ENCODE measurements around the gene LHX5. TPM values are rescaled to one million over a fixed set of nuclear protein-coding genes. Genes with fewer than 3 reads are reported as not detected.

Gene LHX5
- total RNA-seq, 1 donor = not detected

DNA sequence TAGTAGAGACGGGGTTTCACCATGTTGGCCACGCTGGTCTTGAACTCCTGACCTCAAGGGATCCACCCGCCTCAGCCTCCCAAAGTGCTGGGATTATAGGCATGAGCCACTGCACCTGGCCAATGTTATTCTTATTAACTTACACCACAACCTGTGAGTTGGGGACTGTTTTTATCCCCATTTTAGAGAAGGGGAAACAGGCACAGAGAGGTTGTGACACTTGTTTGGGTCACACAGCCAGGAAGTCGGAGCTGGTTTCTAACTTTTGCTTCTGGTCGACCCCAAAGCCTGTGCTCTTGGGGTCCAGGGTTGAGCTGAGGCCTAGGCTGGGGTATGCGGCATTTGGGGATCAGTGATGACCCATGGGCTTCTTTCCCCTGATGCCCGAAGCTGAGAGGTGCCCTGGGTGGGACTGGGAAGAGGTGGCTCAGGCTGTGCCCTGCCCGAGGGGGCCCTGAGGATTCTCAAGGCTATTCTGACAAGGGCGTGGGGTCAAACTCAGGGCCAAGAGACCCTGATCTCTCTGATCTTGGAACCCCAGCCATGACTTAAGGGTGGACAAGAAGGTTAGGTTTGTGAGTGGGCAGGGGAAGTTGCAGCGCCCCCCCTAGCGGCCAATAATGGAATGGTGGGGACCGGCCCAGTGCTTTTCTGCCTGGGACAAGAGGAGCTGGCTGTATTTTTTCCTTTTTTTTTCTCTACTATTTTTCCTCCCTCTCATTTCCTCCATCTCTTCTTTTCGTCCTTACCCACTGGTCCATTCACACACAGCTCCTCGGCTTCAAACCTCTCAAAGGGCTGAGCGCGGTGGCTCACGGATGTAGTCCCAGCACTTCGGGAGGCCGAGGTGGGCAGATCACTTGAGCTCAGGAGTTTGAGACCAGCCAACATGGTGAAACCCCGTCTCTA lies 46.5 kb downstream of the LHX5 start:
- no peak overlapping the region for H3K4me3 ChIP-seq (ENCODE audit: low read depth, low read length)
- DNase-seq (ENCODE audit: low read depth) = peak; percentile 61

GRCh38 chr12:113424456-113424855 lies 47.2 kb downstream of the LHX5 start:
- H3K4me3 ChIP-seq (ENCODE audit: low read depth, low read length) = no peak overlapping the region
- no peak for DNase-seq (ENCODE audit: low read depth)
- TF ChIP-seq, protein P1, sequence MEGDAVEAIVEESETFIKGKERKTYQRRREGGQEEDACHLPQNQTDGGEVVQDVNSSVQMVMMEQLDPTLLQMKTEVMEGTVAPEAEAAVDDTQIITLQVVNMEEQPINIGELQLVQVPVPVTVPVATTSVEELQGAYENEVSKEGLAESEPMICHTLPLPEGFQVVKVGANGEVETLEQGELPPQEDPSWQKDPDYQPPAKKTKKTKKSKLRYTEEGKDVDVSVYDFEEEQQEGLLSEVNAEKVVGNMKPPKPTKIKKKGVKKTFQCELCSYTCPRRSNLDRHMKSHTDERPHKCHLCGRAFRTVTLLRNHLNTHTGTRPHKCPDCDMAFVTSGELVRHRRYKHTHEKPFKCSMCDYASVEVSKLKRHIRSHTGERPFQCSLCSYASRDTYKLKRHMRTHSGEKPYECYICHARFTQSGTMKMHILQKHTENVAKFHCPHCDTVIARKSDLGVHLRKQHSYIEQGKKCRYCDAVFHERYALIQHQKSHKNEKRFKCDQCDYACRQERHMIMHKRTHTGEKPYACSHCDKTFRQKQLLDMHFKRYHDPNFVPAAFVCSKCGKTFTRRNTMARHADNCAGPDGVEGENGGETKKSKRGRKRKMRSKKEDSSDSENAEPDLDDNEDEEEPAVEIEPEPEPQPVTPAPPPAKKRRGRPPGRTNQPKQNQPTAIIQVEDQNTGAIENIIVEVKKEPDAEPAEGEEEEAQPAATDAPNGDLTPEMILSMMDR (IDR thresholded peaks at IDR 0.05; ENCODE audit: insufficient read depth, low read length) = no peak

More for the DNA sequence above, 46.5 kb downstream of the LHX5 start:
- TF ChIP-seq, protein P1 (IDR thresholded peaks at IDR 0.05; ENCODE audit: insufficient read depth, low read length) = peak; percentile 91

DNA sequence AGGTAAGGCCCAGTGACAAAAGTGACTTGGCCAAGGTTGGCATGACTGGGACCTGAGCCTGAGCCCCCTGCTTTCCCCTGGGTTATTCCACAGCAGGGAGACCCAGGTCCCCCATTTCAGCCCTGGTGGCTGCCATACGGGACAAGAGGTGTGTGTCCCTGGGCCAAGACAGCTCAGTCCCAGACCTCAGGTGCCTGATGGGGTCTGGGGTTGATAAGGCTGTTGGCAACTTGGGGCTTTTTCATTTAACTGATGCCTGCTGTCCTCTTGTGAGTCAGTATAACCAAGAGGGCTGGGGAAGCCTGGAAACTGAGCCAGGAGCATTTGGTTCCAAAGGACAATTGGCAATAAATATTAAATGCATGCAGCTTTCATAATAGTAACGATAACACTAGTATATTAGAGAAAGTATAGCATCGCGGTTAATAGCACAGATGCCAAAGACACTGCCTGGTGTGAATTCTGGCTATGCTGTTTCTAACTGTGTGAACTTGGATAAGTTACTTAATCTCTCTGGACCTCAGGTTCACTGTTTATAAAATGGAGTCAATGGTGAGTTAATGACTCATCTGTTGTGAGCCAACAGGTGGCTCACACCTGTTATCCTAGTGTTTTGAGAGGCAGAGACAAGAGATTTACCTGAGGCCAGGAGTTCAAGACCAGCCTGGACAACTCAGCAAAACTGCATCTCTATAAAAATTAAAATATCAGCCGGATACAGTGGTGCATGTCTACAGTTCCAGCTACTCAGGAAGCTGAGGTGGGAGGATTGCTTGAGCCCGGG lies 48.6 kb downstream of the LHX5 start:
- TF ChIP-seq, protein P1 (IDR thresholded peaks at IDR 0.05; ENCODE audit: insufficient read depth, low read length) = no peak
- DNase-seq (ENCODE audit: low read depth) = no peak
- H3K4me3 ChIP-seq (ENCODE audit: low read depth, low read length) = peak overlapping the region; percentile 93

GRCh38 chr12:113422030-113422885 lies 49.4 kb downstream of the LHX5 start, which contains the start of gene SDSL:
Gene SDSL, plus strand, starts transcription at chr12:113422380. Its CDS starts 5,603 bp downstream, at chr12:113427983.
- H3K4me3 ChIP-seq (ENCODE audit: low read depth, low read length) = peak within 1 kb of the TSS; percentile 93
- peak; percentile 80 for DNase-seq (ENCODE audit: low read depth)
- TF ChIP-seq, protein P1 (IDR thresholded peaks at IDR 0.05; ENCODE audit: insufficient read depth, low read length) = no peak

DNA sequence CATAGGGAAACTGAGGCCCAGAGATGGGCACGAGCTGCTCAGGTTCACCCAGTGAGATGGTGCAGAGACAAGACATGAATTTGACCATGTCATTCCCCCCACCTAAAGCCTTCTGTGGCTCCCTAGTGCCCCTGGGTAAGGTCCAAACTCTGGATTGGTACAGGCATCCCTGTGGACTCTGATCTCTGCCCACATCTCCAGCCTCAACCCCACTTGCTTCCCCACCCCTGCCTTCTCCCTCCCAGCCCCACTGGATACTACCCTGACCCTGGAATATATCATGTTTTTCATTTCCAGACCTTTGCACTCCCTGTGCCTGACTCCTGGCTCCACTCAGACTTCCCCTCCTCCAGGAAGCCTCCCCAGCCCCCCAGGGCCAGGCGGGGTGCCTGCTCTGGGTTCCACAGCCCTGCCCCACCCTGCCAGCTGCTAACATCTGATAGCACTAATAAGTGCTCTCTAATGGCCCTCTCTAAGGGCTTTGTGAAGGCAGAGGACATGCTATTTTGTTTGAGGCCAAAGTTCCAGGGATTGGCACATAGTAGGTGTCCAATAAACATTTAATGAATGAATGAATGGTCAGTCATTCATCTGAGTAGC lies 50.6 kb downstream of the LHX5 start:
- no peak for DNase-seq (ENCODE audit: low read depth)
- TF ChIP-seq, protein P1 (IDR thresholded peaks at IDR 0.05; ENCODE audit: insufficient read depth, low read length) = no peak
- H3K4me3 ChIP-seq (ENCODE audit: low read depth, low read length) = no peak overlapping the region

Data from fibroblast of the aortic adventitia (primary cell).